HL-60 (cell line): ENCODE data around the gene FBXL2.

Experiments used
- DNase-seq, 2 experiments: peaks; one replicate each; pipeline ENCODE4 v3.0.0-alpha.2; 2010 to 2020; ENCODE audit warnings: low read depth in 1 of 2, low spot score in 1 of 2
- H3K27ac ChIP-seq: fragments of 250-450 bp; sonication (Bioruptor Pico); replicated peaks from 2 replicates; pipeline ENCODE4 v1.5.1; 2020; ENCODE audit warnings: mild to moderate bottlenecking, moderate library complexity
- H3K27me3 ChIP-seq: fragments of 250-450 bp; sonication (Bioruptor Pico); 2 replicates; pipeline ENCODE4 v1.5.1; 2021; ENCODE audit warnings: mild to moderate bottlenecking, moderate library complexity; ENCODE audit not compliant: insufficient read depth, poor library complexity, severe bottlenecking
- H3K4me3 ChIP-seq: replicated peaks from 2 replicates; pipeline ENCODE4 v1.5.1; 2011; ENCODE audit warnings: mild to moderate bottlenecking, control low read depth, low read length; ENCODE audit not compliant: insufficient read depth
- GABPA ChIP-seq: IDR thresholded peaks from 2 replicates; pipeline ENCODE4 v1.6.1; 2012; ENCODE audit warnings: low read depth
- POLR2AphosphoS5 ChIP-seq: IDR thresholded peaks from 2 replicates; pipeline ENCODE4 v1.6.1; 2012; ENCODE audit warnings: low read depth
- SPI1 ChIP-seq: IDR thresholded peaks from 2 replicates; pipeline ENCODE4 v1.6.1; 2012; ENCODE audit warnings: low read depth, mild to moderate bottlenecking, borderline replicate concordance
- TF ChIP-seq, protein P1 (sequence below): IDR thresholded peaks from one replicate; pipeline ENCODE4 v1.5.1; 2011; ENCODE audit warnings: low read length, control low read depth, inconsistent platforms; ENCODE audit not compliant: insufficient read depth
- TF ChIP-seq, protein P2 (sequence below): IDR thresholded peaks from 2 replicates; pipeline ENCODE4 v1.6.1; 2012; ENCODE audit warnings: low read depth; ENCODE audit not compliant: insufficient replicate concordance

Gene FBXL2

DNA sequence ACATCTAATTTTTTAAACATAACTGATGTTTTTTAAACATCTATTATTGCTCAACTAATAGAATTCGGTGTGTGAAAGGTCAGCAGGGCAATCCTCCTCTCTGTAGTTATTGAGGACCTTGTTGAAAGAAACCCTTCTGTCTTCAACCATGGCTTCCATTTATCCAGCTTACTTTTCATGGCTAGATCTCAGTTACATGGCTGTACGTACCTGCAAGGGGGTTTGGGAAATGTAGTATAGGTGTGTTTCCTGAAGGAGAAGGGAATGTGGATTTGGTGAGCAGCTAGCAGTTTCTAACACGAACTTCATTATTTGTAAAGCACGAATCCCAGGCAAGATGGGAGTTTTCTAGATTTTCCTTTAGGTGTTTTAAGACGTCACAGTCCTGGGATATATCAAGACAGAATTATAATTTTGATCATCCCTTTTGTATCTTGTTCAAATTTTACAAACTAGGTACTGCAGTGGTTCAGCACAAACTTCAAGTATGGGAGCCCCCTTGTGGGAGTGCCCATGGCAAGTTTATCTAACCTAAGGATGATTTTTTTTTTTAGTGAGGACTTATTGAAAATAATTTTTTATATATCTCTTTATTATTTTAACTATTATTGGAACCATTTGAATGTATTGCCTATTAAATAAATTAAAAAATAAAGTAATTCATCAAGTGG is 41.6 kb downstream of the FBXL2 start:
- Histone ChIP-seq H3K27ac (no peak overlapping the region), H3K4me3 (no peak overlapping the region), H3K27me3 (no peaks in the 10 kb centered on the region)
- TF ChIP-seq POLR2AphosphoS5 (no peak), SPI1 (no peak), GABPA (no peak)
- TF ChIP-seq, protein P1, sequence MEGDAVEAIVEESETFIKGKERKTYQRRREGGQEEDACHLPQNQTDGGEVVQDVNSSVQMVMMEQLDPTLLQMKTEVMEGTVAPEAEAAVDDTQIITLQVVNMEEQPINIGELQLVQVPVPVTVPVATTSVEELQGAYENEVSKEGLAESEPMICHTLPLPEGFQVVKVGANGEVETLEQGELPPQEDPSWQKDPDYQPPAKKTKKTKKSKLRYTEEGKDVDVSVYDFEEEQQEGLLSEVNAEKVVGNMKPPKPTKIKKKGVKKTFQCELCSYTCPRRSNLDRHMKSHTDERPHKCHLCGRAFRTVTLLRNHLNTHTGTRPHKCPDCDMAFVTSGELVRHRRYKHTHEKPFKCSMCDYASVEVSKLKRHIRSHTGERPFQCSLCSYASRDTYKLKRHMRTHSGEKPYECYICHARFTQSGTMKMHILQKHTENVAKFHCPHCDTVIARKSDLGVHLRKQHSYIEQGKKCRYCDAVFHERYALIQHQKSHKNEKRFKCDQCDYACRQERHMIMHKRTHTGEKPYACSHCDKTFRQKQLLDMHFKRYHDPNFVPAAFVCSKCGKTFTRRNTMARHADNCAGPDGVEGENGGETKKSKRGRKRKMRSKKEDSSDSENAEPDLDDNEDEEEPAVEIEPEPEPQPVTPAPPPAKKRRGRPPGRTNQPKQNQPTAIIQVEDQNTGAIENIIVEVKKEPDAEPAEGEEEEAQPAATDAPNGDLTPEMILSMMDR, result no peak
- TF ChIP-seq, protein P2, sequence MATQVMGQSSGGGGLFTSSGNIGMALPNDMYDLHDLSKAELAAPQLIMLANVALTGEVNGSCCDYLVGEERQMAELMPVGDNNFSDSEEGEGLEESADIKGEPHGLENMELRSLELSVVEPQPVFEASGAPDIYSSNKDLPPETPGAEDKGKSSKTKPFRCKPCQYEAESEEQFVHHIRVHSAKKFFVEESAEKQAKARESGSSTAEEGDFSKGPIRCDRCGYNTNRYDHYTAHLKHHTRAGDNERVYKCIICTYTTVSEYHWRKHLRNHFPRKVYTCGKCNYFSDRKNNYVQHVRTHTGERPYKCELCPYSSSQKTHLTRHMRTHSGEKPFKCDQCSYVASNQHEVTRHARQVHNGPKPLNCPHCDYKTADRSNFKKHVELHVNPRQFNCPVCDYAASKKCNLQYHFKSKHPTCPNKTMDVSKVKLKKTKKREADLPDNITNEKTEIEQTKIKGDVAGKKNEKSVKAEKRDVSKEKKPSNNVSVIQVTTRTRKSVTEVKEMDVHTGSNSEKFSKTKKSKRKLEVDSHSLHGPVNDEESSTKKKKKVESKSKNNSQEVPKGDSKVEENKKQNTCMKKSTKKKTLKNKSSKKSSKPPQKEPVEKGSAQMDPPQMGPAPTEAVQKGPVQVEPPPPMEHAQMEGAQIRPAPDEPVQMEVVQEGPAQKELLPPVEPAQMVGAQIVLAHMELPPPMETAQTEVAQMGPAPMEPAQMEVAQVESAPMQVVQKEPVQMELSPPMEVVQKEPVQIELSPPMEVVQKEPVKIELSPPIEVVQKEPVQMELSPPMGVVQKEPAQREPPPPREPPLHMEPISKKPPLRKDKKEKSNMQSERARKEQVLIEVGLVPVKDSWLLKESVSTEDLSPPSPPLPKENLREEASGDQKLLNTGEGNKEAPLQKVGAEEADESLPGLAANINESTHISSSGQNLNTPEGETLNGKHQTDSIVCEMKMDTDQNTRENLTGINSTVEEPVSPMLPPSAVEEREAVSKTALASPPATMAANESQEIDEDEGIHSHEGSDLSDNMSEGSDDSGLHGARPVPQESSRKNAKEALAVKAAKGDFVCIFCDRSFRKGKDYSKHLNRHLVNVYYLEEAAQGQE, result no peak
- DNase-seq, result no peak

- Histone ChIP-seq H3K27ac (no peak overlapping the region), H3K27me3 (no peaks in the 10 kb centered on the region), H3K4me3 (no peak overlapping the region)
- TF ChIP-seq SPI1, result no peak
- TF ChIP-seq, protein P1, result no peak
- TF ChIP-seq POLR2AphosphoS5, result no peak
- TF ChIP-seq GABPA, result no peak
- TF ChIP-seq, protein P2, result no peak
- DNase-seq, result no peak
Measured at GRCh38 chr3:33322412-33322811, 45.2 kb downstream of the FBXL2 start.

DNA sequence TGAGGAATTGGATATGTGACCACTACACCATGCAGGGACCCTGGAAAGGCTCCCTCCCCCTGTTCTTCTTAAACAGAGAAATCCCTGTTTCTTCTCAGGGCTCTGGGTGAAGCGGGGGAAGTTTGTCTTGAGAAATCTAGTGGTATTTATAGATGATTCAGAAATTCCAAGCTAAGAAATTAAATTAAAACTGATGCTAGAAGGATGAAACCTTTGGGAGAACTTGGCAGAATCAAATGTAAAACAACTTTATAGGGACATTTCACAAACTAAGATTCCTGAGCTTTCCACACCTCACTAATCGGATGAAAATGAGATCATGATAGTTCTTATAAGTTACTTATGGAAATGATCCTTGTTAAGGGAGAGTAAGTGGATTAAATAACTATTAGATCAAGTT is 54.2 kb downstream of the FBXL2 start:
- H3K27ac ChIP-seq, result no peak overlapping the region
- no peak overlapping the region for H3K4me3 ChIP-seq
- no peak for TF ChIP-seq POLR2AphosphoS5
- TF ChIP-seq, protein P2, result no peak
- TF ChIP-seq, protein P1, result no peak
- no peak for TF ChIP-seq SPI1
- no peak for TF ChIP-seq GABPA
- DNase-seq, result no peak
- H3K27me3 ChIP-seq, result no peaks in the 10 kb centered on the region
